Neural progenitor cell (in vitro differentiated cells): ENCODE measurements around the gene CFH.

Source experiments
- EZH2 ChIP-seq: fragments of 200-600 bp; sonication (generic); IDR thresholded peaks from 2 replicates; pipeline ENCODE4 v1.6.1; 2017; ENCODE audit warnings: antibody characterized with exemption, mild to moderate bottlenecking, moderate library complexity
- TF ChIP-seq, protein P1 (sequence below): fragments of 200-600 bp; sonication (generic); IDR thresholded peaks from 2 replicates; pipeline ENCODE4 v1.5.1; 2017; ENCODE audit warnings: antibody characterized with exemption, mild to moderate bottlenecking

DNA sequence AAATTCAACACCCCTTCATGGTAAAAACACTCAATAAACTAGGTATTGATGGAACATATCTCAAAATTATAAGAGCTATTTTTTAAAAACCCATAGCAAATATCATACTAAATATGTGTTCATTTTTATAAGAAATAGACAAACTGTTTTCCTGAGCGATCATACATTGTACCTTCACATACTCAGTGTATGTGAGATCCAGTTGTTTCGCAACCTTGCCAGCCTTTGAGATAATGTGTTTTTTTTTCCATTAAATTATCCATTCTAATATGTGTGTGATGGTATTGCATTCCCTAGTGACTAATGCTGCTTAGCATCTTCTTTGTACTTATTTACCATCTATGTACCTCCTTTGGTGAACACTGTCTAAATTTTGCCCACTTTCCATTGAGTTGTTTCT, 47.1 kb downstream of the CFH start:
- TF ChIP-seq, protein P1, sequence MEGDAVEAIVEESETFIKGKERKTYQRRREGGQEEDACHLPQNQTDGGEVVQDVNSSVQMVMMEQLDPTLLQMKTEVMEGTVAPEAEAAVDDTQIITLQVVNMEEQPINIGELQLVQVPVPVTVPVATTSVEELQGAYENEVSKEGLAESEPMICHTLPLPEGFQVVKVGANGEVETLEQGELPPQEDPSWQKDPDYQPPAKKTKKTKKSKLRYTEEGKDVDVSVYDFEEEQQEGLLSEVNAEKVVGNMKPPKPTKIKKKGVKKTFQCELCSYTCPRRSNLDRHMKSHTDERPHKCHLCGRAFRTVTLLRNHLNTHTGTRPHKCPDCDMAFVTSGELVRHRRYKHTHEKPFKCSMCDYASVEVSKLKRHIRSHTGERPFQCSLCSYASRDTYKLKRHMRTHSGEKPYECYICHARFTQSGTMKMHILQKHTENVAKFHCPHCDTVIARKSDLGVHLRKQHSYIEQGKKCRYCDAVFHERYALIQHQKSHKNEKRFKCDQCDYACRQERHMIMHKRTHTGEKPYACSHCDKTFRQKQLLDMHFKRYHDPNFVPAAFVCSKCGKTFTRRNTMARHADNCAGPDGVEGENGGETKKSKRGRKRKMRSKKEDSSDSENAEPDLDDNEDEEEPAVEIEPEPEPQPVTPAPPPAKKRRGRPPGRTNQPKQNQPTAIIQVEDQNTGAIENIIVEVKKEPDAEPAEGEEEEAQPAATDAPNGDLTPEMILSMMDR = no peak
- TF ChIP-seq EZH2 = no peak
